Measurements from ENCODE around the gene C1QL2.

The C1QL2 gene

GRCh38 chr2:119156891-119157773, 1.4 kb downstream of the C1QL2 start:
- H2BK5ac ChIP-seq (ENCODE audit: low read length) = no peak overlapping the region
- no peaks in the 10 kb centered on the region for H3K9me3 ChIP-seq (replicated peaks in 1 of 2; ENCODE audit: control insufficient read depth in 2 of 2, insufficient read depth in 1 of 2, low read depth in 1 of 2, low read length in 2 of 2)
- H3K4me1 ChIP-seq (ENCODE audit: control insufficient read depth in 2 of 2, insufficient read depth in 1 of 2, low read depth in 1 of 2, low read length in 2 of 2) = peaks cover 0 to 23% of the 10 kb centered on the region in 2 donors
- peak overlapping the region; percentile 71 for H3K18ac ChIP-seq (ENCODE audit: low read length)
- H3K79me1 ChIP-seq (ENCODE audit: low read depth, low read length) = peaks cover 2% of the 10 kb centered on the region
- peak overlapping the region; percentile 81 for H2AK5ac ChIP-seq (ENCODE audit: low read depth, low read length)
- H3K9ac ChIP-seq (ENCODE audit: low read depth, low read length, poor library complexity) = no peak overlapping the region
- H2BK120ac ChIP-seq (ENCODE audit: low read depth, low read length) = no peak overlapping the region
- H3K4me3 ChIP-seq (ENCODE audit: low read length in 2 of 2) = peak overlapping the region in 1 of 2 donors; percentile 36
- H3K4me2 ChIP-seq (ENCODE audit: insufficient read depth, low read length, poor library complexity, severe bottlenecking) = peak overlapping the region; percentile 84
- peak overlapping the region; percentile 90 for H3K14ac ChIP-seq (ENCODE audit: low read length)
- no peak overlapping the region for H2BK15ac ChIP-seq (ENCODE audit: low read length)
- peak overlapping the region; percentile 54 for H2BK12ac ChIP-seq (ENCODE audit: low read length)
- no peak overlapping the region for H4K91ac ChIP-seq (ENCODE audit: low read depth, low read length, poor library complexity)
- peaks cover 34 to 95% (median 60%) of the 10 kb centered on the region in 3 experiments for H3K27me3 ChIP-seq (ENCODE audit: control insufficient read depth in 3 of 3, insufficient read depth in 3 of 3, low read depth in 1 of 3, low read length in 3 of 3)
- H3K36me3 ChIP-seq (replicated peaks in 1 of 2; ENCODE audit: control insufficient read depth in 2 of 2, insufficient read depth in 2 of 2, low read length in 2 of 2) = no peaks in the 10 kb centered on the region
- no peak for DNase-seq (ENCODE audit: low spot score)
- no peak overlapping the region for H2AFZ ChIP-seq (ENCODE audit: low read length)
- no peak overlapping the region for H4K8ac ChIP-seq (ENCODE audit: low read depth, low read length)
- H3K23ac ChIP-seq (ENCODE audit: low read depth, low read length, poor library complexity) = peak overlapping the region; percentile 25
- H3K4ac ChIP-seq (ENCODE audit: low read length) = no peak overlapping the region
- no peak overlapping the region for H3K27ac ChIP-seq (replicated peaks; ENCODE audit: low read length)
- no CpG with 5 or more reads among the region's 58 CpGs for WGBS, 2 donors (ENCODE audit: extremely low coverage in 2 of 2, insufficient read length in 2 of 2, insufficient replicate concordance in 1 of 2)

DNA sequence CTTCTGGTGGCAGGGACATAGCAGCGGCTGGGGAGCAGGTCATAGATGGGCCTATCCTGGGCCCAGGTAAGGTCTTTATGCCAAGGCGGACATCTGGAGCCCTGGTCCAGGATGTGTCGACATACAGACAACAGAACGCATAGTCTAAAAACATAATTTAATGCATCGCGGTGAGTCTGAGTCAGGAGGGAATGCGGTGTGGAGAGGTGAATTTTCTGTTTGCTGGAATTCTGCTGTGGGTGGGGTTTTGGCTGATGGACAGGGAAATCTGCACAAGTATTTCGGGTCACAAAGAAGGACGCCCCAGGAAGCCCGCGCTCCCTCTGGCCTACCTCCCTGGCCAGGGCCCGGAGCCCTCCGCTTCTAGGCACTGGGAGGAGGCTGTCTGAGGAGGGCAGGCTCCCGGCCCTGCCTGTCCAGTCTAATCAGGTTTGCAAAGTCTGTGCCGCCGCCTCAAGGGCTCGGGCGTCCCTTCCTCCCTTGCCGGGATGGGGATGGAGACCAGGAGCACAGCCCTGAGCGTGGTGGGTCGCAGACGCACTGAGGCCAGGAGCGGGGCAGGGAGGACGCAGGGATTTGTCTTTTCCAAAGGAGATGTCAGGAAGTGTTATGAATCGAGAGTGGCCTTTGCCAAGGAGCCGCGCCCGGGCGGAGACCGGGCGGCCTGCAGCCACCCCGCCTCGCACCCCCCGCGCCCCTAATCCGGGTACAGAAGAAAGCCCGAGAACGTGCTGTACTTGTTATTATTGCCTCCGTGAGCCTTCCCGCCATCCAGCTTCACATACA, 2.3 kb downstream of the C1QL2 start:
- no CpG with 5 or more reads among the region's 40 CpGs for WGBS, 2 donors (ENCODE audit: extremely low coverage in 2 of 2, insufficient read length in 2 of 2, insufficient replicate concordance in 1 of 2)

GRCh38 chr2:119155633-119156032, 2.9 kb downstream of the C1QL2 start:
- Histone ChIP-seq H2BK15ac (ENCODE audit: low read length) (no peak overlapping the region), H2AK5ac (ENCODE audit: low read depth, low read length) (no peak overlapping the region), H3K4me3 (ENCODE audit: low read length in 2 of 2) (peak overlapping the region in 1 of 2 donors; percentile 53), H2BK5ac (ENCODE audit: low read length) (no peak overlapping the region), H3K4me2 (ENCODE audit: insufficient read depth, low read length, poor library complexity, severe bottlenecking) (peak overlapping the region; percentile 84), H2BK12ac (ENCODE audit: low read length) (no peak overlapping the region), H3K14ac (ENCODE audit: low read length) (no peak overlapping the region), H2BK120ac (ENCODE audit: low read depth, low read length) (no peak overlapping the region), H3K23ac (ENCODE audit: low read depth, low read length, poor library complexity) (no peak overlapping the region), H3K9me3 (replicated peaks in 1 of 2; ENCODE audit: control insufficient read depth in 2 of 2, insufficient read depth in 1 of 2, low read depth in 1 of 2, low read length in 2 of 2) (no peaks in the 10 kb centered on the region), H4K91ac (ENCODE audit: low read depth, low read length, poor library complexity) (no peak overlapping the region), H3K9ac (ENCODE audit: low read depth, low read length, poor library complexity) (peak overlapping the region; percentile 63), H3K36me3 (replicated peaks in 1 of 2; ENCODE audit: control insufficient read depth in 2 of 2, insufficient read depth in 2 of 2, low read length in 2 of 2) (no peaks in the 10 kb centered on the region), H3K4me1 (ENCODE audit: control insufficient read depth in 2 of 2, insufficient read depth in 1 of 2, low read depth in 1 of 2, low read length in 2 of 2) (peaks cover 0 to 23% of the 10 kb centered on the region in 2 donors), H3K18ac (ENCODE audit: low read length) (peak overlapping the region; percentile 55), H3K4ac (ENCODE audit: low read length) (no peak overlapping the region), H2AFZ (ENCODE audit: low read length) (no peak overlapping the region), H3K27ac (replicated peaks; ENCODE audit: low read length) (no peak overlapping the region), H3K27me3 (ENCODE audit: control insufficient read depth in 3 of 3, insufficient read depth in 3 of 3, low read depth in 1 of 3, low read length in 3 of 3) (peaks cover 34 to 89% (median 56%) of the 10 kb centered on the region in 3 experiments), H3K79me1 (ENCODE audit: low read depth, low read length) (peaks cover 2% of the 10 kb centered on the region), H4K8ac (ENCODE audit: low read depth, low read length) (no peak overlapping the region)
- peak; percentile 48 for DNase-seq (ENCODE audit: low spot score)
- WGBS, 2 donors (ENCODE audit: extremely low coverage in 2 of 2, insufficient read length in 2 of 2, insufficient replicate concordance in 1 of 2) = no CpG with 5 or more reads among the region's 13 CpGs

More for the DNA sequence above, 2.3 kb downstream of the C1QL2 start:
- no peak overlapping the region for H4K8ac ChIP-seq (ENCODE audit: low read depth, low read length)
- H4K91ac ChIP-seq (ENCODE audit: low read depth, low read length, poor library complexity) = no peak overlapping the region
- H3K9me3 ChIP-seq (replicated peaks in 1 of 2; ENCODE audit: control insufficient read depth in 2 of 2, insufficient read depth in 1 of 2, low read depth in 1 of 2, low read length in 2 of 2) = no peaks in the 10 kb centered on the region
- peak; percentile 29 for DNase-seq (ENCODE audit: low spot score)
- H2BK120ac ChIP-seq (ENCODE audit: low read depth, low read length) = no peak overlapping the region
- no peak overlapping the region for H2BK12ac ChIP-seq (ENCODE audit: low read length)
- no peak overlapping the region for H3K4ac ChIP-seq (ENCODE audit: low read length)
- no peak overlapping the region for H2BK15ac ChIP-seq (ENCODE audit: low read length)
- no peak overlapping the region for H3K27ac ChIP-seq (replicated peaks; ENCODE audit: low read length)
- peak overlapping the region in 1 of 2 donors; percentile 69 for H3K4me3 ChIP-seq (ENCODE audit: low read length in 2 of 2)
- peak overlapping the region; percentile 84 for H3K4me2 ChIP-seq (ENCODE audit: insufficient read depth, low read length, poor library complexity, severe bottlenecking)
- no peak overlapping the region for H3K14ac ChIP-seq (ENCODE audit: low read length)
- H3K36me3 ChIP-seq (replicated peaks in 1 of 2; ENCODE audit: control insufficient read depth in 2 of 2, insufficient read depth in 2 of 2, low read length in 2 of 2) = no peaks in the 10 kb centered on the region
- H2AFZ ChIP-seq (ENCODE audit: low read length) = peak overlapping the region; percentile 22
- peaks cover 34 to 93% (median 60%) of the 10 kb centered on the region in 3 experiments for H3K27me3 ChIP-seq (ENCODE audit: control insufficient read depth in 3 of 3, insufficient read depth in 3 of 3, low read depth in 1 of 3, low read length in 3 of 3)
- peak overlapping the region; percentile 22 for H2BK5ac ChIP-seq (ENCODE audit: low read length)
- H2AK5ac ChIP-seq (ENCODE audit: low read depth, low read length) = no peak overlapping the region
- H3K9ac ChIP-seq (ENCODE audit: low read depth, low read length, poor library complexity) = peak overlapping the region; percentile 80
- peak overlapping the region; percentile 25 for H3K23ac ChIP-seq (ENCODE audit: low read depth, low read length, poor library complexity)
- H3K79me1 ChIP-seq (ENCODE audit: low read depth, low read length) = peaks cover 2% of the 10 kb centered on the region
- H3K18ac ChIP-seq (ENCODE audit: low read length) = peak overlapping the region; percentile 71
- peaks cover 0 to 23% of the 10 kb centered on the region in 2 donors for H3K4me1 ChIP-seq (ENCODE audit: control insufficient read depth in 2 of 2, insufficient read depth in 1 of 2, low read depth in 1 of 2, low read length in 2 of 2)

DNA sequence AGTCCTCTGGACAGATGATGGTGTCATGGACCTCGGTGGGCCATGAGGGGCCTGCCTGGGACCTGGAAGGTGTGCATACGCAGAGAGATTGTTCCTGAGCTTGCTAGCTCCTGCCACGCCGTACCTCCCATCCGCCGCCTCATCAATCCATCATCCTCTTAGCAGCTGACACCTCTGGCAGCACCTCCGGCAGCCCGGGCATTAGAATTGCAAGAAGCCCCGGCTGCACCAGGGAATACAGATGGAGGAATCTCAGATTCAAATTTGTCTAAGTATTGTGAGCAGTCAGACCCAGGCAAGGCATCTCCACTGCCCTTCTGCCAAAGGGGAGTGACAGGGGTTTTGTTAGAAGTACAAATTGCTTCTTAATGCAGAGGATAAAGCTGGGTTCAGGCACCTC, 4.5 kb downstream of the C1QL2 start:
- H3K14ac ChIP-seq (ENCODE audit: low read length) = no peak overlapping the region
- H2AK5ac ChIP-seq (ENCODE audit: low read depth, low read length) = no peak overlapping the region
- H3K4me1 ChIP-seq (ENCODE audit: control insufficient read depth in 2 of 2, insufficient read depth in 1 of 2, low read depth in 1 of 2, low read length in 2 of 2) = peaks cover 0 to 23% of the 10 kb centered on the region in 2 donors
- no peak for DNase-seq (ENCODE audit: low spot score)
- H3K79me1 ChIP-seq (ENCODE audit: low read depth, low read length) = peaks cover 2% of the 10 kb centered on the region
- H3K27ac ChIP-seq (replicated peaks; ENCODE audit: low read length) = no peak overlapping the region
- H3K23ac ChIP-seq (ENCODE audit: low read depth, low read length, poor library complexity) = no peak overlapping the region
- no peak overlapping the region for H3K4me3 ChIP-seq (ENCODE audit: low read length in 2 of 2)
- H3K18ac ChIP-seq (ENCODE audit: low read length) = peak overlapping the region; percentile 7
- no peak overlapping the region for H2BK15ac ChIP-seq (ENCODE audit: low read length)
- H4K91ac ChIP-seq (ENCODE audit: low read depth, low read length, poor library complexity) = no peak overlapping the region
- H3K4me2 ChIP-seq (ENCODE audit: insufficient read depth, low read length, poor library complexity, severe bottlenecking) = no peak overlapping the region
- no peaks in the 10 kb centered on the region for H3K9me3 ChIP-seq (replicated peaks in 1 of 2; ENCODE audit: control insufficient read depth in 2 of 2, insufficient read depth in 1 of 2, low read depth in 1 of 2, low read length in 2 of 2)
- H3K4ac ChIP-seq (ENCODE audit: low read length) = no peak overlapping the region
- no peak overlapping the region for H3K9ac ChIP-seq (ENCODE audit: low read depth, low read length, poor library complexity)
- H4K8ac ChIP-seq (ENCODE audit: low read depth, low read length) = no peak overlapping the region
- H2AFZ ChIP-seq (ENCODE audit: low read length) = no peak overlapping the region
- WGBS, 2 donors (ENCODE audit: extremely low coverage in 2 of 2, insufficient read length in 2 of 2, insufficient replicate concordance in 1 of 2) = no CpG with 5 or more reads among the region's 9 CpGs
- H2BK12ac ChIP-seq (ENCODE audit: low read length) = no peak overlapping the region
- no peak overlapping the region for H2BK5ac ChIP-seq (ENCODE audit: low read length)
- no peaks in the 10 kb centered on the region for H3K36me3 ChIP-seq (replicated peaks in 1 of 2; ENCODE audit: control insufficient read depth in 2 of 2, insufficient read depth in 2 of 2, low read length in 2 of 2)
- no peak overlapping the region for H2BK120ac ChIP-seq (ENCODE audit: low read depth, low read length)
- H3K27me3 ChIP-seq (ENCODE audit: control insufficient read depth in 3 of 3, insufficient read depth in 3 of 3, low read depth in 1 of 3, low read length in 3 of 3) = peaks cover 29 to 74% (median 41%) of the 10 kb centered on the region in 3 experiments

Data from neuronal stem cell (in vitro differentiated cells).